ENCODE data around the gene HYDIN. TPM values are rescaled to one million over a fixed set of nuclear protein-coding genes. Genes with fewer than 3 reads are reported as not detected.

Gene HYDIN
- polyA plus RNA-seq, 2 of the 4 experiments (the other 2 are of a cell fraction), result 0.23 to 0.41 TPM

- POLR2A ChIA-PET, result no interaction called here
- Histone ChIP-seq H3K9me3 (no peaks in the 10 kb centered on the region), H3K4me3 (no peak overlapping the region), H3K4me1 (peaks cover 28% of the 10 kb centered on the region), H3K4me2 (peak overlapping the region; percentile 79), H3K27ac (peak overlapping the region; percentile 80 to 88)
- CTCF ChIA-PET, result interaction anchor here (1.1 to 7.8 kb wide), 6 partner anchors 10 to 105 kb away, joined by 3 to 112 read pairs (median 5); no protein-coding TSS in a partner anchor
- no peak for DNase-seq (ENCODE audit: low read depth in 1 of 2, low spot score in 1 of 2)
- TF ChIP-seq RCOR1 (IDR thresholded peaks at IDR 0.05; ENCODE audit: low read depth, low read length), result no peak
- no peak for TF ChIP-seq JUNB (IDR thresholded peaks at IDR 0.05)
- no peak for TF ChIP-seq KDM1A (IDR thresholded peaks at IDR 0.05; ENCODE audit: low read depth)
- TF ChIP-seq EHMT2 (IDR thresholded peaks at IDR 0.05; ENCODE audit: low read depth), result no peak
- no peak for TF ChIP-seq RARB (CRISPR knock-in tag; IDR thresholded peaks at IDR 0.05)
- no peak for TF ChIP-seq TP53 (CRISPR knock-in tag; IDR thresholded peaks at IDR 0.05)
- no peak for TF ChIP-seq CHD4 (IDR thresholded peaks at IDR 0.05; ENCODE audit: borderline replicate concordance)
- TF ChIP-seq POLR2A (IDR thresholded peaks at IDR 0.05; ENCODE audit: low read length), result no peak
- no peak for TF ChIP-seq CTCF (IDR thresholded peaks at IDR 0.05)
- TF ChIP-seq PBX3 (IDR thresholded peaks at IDR 0.05), result no peak
- no peak for TF ChIP-seq POLR2AphosphoS2 (conservative IDR thresholded peaks at IDR 0.05; ENCODE audit: low read length)
- no peak for TF ChIP-seq NFE2L2 (conservative IDR thresholded peaks at IDR 0.05; ENCODE audit: low read length)
- no peak for TF ChIP-seq EHF (CRISPR knock-in tag; IDR thresholded peaks at IDR 0.05)
- TF ChIP-seq BCL3 (IDR thresholded peaks at IDR 0.05), result no peak
- no peak for TF ChIP-seq EP300 (IDR thresholded peaks at IDR 0.05)
- no peak for TF ChIP-seq ZFP36 (IDR thresholded peaks at IDR 0.05; ENCODE audit: borderline replicate concordance, partially characterized antibody)
- ATAC-seq, result 0 out of 6 replicates have a peak, but pooled peaks of 1 of the 2 experiments have one; percentile 3
- no peak for FAIRE-seq
- WGBS (ENCODE audit: missing lambda C conversion rate), result 76% methylated on average over 3 of the region's 3 CpGs
Observed at GRCh38 chr16:70760221-70760620, 470.3 kb downstream of the HYDIN start.

- DNase-seq (ENCODE audit: low read depth in 1 of 2, low spot score in 1 of 2), result no peak
- H3K9me3 ChIP-seq, result no peaks in the 10 kb centered on the region
- no peak overlapping the region for H3K4me3 ChIP-seq
- ATAC-seq, result no peak
- WGBS (ENCODE audit: missing lambda C conversion rate), result 90% methylated on average over 9 of the region's 9 CpGs
- no peak for FAIRE-seq
- H3K27ac ChIP-seq, result peak overlapping the region; percentile 80 to 88; a peak in 5 of 6 replicates
- ChIA-PET POLR2A (no interaction called here), CTCF (interaction anchor here (1.1 to 7.8 kb wide), 6 partner anchors 11 to 105 kb away, joined by 3 to 112 read pairs (median 5); no protein-coding TSS in a partner anchor)
- H3K4me1 ChIP-seq, result peaks cover 28% of the 10 kb centered on the region
- no peak overlapping the region for H3K4me2 ChIP-seq
- no peak for TF ChIP-seq EHMT2 (IDR thresholded peaks at IDR 0.05; ENCODE audit: low read depth)
- no peak for TF ChIP-seq NFE2L2 (conservative IDR thresholded peaks at IDR 0.05; ENCODE audit: low read length)
- TF ChIP-seq GATA3 (IDR thresholded peaks at IDR 0.05; ENCODE audit: borderline replicate concordance), result no peak
- TF ChIP-seq RFX5 (IDR thresholded peaks at IDR 0.05), result no peak
- no peak for TF ChIP-seq JUN (IDR thresholded peaks at IDR 0.05)
- TF ChIP-seq REST (IDR thresholded peaks at IDR 0.05), result no peak
- TF ChIP-seq JUNB (IDR thresholded peaks at IDR 0.05), result no peak
- no peak for TF ChIP-seq HOXB5 (CRISPR knock-in tag; IDR thresholded peaks at IDR 0.05)
- TF ChIP-seq MYC (IDR thresholded peaks at IDR 0.05; ENCODE audit: borderline replicate concordance, low read length), result no peak
- no peak for TF ChIP-seq MAX (IDR thresholded peaks at IDR 0.05)
- TF ChIP-seq CEBPB (IDR thresholded peaks at IDR 0.05), result no peak
- no peak for TF ChIP-seq HDAC2 (IDR thresholded peaks at IDR 0.05)
- no peak for TF ChIP-seq ZC3H11A (IDR thresholded peaks at IDR 0.05)
- TF ChIP-seq FOSL2 (IDR thresholded peaks at IDR 0.05), result no peak
- TF ChIP-seq FOSL2 (CRISPR knock-in tag; IDR thresholded peaks at IDR 0.05), result no peak
- TF ChIP-seq SMC3 (IDR thresholded peaks at IDR 0.05), result no peak
- no peak for TF ChIP-seq TP53 (CRISPR knock-in tag; IDR thresholded peaks at IDR 0.05)
- TF ChIP-seq EP300 (IDR thresholded peaks at IDR 0.05), result no peak
- TF ChIP-seq KDM5A (IDR thresholded peaks at IDR 0.05), result no peak
- no peak for TF ChIP-seq POLR2AphosphoS2 (conservative IDR thresholded peaks at IDR 0.05; ENCODE audit: low read length)
- no peak for TF ChIP-seq PHF8 (IDR thresholded peaks at IDR 0.05; ENCODE audit: borderline replicate concordance, low read depth)
Observed at GRCh38 chr16:70759666-70760065, 470.9 kb downstream of the HYDIN start.

All from A549 (cell line).